Stimulated activated naive CD4-positive, alpha-beta T cell (primary cell): ENCODE results near the gene NF2.

Experiments used
- DNase-seq, 6 experiments: peaks; one replicate each; lab custom pipeline; 2025; lab: John Stamatoyannopoulos, UW

Gene NF2

DNA sequence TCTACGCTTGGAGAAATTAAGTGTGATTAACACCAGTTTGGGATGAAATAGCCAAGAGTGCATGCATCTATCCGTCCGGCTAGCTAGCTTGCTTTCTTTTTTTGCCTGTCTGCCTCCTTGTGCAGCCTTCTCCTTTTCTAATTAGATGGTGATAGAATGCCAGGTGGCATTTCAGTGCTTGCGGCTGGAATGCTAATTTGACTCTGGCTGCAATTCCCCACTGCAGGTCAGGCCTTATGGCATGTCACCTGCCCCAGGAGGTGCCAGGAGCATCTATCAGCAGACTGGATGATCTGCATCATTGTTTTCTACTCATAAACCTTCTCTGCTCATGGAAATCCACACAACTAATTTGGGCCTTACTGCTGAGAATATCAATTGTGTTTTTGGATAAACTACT is 65.2 kb downstream of the NF2 start:
- DNase-seq: no peak

GRCh38 chr22:29670626-29671025 is 67.2 kb downstream of the NF2 start:
- DNase-seq: no peak

GRCh38 chr22:29673361-29674066 is 70.1 kb downstream of the NF2 start:
- no peak for DNase-seq

DNA sequence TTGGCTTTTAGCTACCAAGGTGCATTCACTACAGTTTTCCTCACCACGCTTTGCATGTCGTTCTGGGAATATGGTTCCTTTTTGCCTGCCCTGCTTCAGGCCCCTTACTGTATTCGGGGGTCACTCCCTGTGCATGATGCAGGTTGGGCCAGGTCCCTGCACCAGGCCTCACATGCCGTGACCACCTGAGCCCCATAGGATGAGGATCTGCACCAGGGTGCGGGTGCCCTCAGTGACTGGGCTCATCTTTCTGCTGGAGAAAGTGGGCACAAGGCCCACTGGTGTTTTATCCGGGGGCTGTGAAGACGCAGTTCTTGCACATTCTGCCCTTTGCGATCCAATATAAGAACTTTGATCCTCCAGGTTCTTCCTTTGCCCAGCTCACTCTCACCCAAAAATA is 70.7 kb downstream of the NF2 start:
- no peak for DNase-seq

- DNase-seq: no peak
These were observed 75.9 kb downstream of the NF2 start for GRCh38 chr22:29679316-29679715.

DNA sequence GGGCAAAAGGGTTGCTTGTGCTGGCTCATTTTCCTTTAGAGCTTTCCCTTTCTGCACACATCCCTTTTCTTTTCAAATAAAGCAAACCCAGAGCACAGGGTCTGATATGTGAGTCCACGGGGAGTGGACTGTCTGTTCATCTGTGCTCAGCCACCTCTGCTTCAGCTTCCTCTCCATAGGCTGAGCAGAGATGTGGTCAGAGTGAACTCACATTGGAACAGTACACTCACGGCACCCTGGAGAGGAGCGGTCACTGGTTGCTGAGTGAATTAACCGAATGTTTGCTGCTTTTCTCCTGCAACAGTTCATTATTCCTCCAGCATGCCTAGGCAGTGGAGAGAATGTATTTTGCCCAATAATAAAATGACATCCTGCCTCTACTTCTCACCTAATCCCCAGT is 80.1 kb downstream of the NF2 start:
- DNase-seq: no peak

DNA sequence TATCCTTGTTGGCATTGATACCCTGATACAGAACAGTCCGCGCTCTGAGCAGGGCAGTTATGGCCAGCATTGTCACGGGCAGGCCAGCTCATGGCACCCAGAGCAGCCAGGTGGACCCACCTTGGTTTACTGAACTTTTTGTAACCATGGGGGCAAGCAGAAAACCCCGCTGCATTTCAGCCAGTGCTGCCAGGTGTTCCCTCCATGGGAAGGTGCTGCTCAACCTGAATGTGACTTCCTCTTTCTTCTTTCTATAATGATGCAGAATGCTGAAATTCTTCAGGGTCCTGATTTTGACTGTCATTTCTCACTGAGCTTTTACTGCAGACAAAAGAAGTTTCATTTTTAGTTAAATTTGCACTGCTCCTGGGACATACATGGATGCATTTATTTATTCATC is 80.8 kb downstream of the NF2 start:
- no peak for DNase-seq

DNA sequence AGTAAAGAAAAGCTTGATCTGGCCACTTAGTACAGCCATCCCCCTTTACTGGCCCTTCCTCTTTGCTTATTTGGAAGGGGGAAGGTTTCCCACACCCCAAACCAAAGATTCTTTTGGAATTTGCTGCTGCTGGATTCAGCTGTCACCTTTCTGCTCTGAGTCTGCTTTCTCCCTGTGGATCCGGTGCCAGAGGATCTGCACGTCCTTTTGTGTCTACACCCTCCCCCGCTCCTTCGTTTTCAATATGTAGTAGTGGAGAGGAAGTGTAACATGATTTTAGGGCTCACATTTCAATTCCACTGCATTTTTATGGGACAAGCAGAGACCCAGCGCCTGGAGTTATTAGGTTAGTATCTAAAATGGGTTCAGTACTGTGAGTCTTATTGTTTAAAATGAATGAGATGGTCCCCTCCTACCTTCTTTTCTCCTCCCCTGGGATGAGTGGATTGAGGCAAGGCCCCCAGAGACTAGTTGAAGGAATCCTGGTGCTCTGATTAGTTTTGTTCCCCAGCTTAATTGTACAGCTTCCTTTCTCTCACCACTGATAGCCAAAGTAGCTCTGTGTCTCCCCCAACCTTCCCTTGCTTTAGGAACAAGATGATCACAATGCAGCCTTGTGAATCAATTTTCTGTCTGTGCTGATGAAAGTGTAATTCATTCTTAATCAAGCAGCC is 85.9 kb downstream of the NF2 start:
- DNase-seq: peak in 1 of 6 experiments; percentile 17

DNA sequence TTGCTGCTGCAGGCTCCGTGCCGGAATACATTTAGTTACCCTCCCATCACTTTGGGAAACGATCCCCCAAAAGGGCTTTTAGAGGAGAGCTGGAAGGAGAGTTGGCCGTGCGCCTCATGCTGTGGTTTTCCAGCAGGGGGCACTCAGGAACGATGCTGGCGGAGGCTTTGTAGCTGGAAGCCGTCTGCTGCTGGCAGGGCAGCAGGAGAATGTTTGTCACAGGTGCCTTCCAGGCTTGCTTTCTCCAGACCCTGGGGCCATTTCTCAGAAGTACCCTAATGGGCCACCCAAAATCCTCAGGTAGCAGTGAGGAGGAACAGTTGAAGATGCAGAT is 86.4 kb downstream of the NF2 start:
- DNase-seq: peak in 2 of 6 experiments; percentile 17 to 20

GRCh38 chr22:29690476-29690875 is 87.0 kb downstream of the NF2 start:
- no peak for DNase-seq

DNA sequence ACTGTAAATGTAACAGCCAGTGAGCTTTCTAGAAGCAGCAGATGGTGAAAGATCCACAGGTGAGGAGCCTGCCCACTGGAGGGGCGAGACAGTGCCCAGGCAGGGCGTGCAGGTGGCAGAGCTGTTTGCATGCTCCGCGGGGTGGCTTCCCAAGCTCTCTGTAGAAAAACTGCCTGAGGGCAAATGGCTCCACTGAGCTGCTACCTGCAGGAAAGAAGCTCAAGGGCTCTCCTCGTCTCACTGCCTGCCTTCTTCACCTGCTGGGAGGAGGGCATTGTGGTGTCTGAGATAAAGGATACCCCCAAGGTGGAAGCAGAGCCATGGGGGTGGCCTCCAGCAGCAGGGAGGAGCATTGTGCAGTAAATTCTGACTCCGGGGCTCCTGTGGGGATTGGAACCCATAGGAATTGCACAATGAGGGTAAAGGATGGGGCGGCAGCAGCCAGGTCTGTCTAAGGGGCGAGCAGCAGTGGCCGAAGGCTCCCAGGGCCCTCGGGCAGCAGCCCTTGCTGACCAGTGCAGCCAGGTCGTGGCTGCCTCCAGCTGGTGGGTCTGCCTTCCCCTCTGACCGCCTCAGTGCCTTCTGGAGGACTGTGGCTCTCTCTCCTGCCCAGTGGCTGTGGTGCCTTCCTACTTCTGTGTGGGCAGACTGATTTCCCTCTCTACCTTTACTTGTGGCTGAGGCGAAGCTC is 88.3 kb downstream of the NF2 start:
- no peak for DNase-seq

GRCh38 chr22:29692327-29692640 is 88.9 kb downstream of the NF2 start:
- DNase-seq: no peak

- no peak for DNase-seq
These were observed 89.7 kb downstream of the NF2 start for GRCh38 chr22:29693161-29693560.

DNA sequence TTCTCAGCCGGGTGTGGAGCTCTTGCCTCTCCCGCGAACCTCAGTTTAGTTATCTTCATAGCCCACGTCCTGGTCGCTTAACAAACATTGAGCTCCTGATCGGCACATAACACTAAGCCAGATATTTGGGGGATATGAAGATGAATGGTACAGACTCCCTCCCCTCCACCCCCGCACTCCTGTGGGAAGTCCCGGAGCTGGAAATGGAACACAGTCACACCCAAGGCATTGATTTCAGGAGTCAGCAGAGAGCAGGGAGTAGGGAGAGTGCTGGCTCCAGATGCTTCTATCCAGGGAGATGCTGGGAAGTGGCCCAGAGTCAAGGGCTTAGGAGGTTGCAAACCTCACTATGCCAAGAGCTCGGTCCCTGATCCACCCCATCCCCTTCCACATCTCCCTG is 90.2 kb downstream of the NF2 start:
- DNase-seq: no peak

- DNase-seq: no peak
These were observed 91.9 kb downstream of the NF2 start for GRCh38 chr22:29695129-29695926.

DNA sequence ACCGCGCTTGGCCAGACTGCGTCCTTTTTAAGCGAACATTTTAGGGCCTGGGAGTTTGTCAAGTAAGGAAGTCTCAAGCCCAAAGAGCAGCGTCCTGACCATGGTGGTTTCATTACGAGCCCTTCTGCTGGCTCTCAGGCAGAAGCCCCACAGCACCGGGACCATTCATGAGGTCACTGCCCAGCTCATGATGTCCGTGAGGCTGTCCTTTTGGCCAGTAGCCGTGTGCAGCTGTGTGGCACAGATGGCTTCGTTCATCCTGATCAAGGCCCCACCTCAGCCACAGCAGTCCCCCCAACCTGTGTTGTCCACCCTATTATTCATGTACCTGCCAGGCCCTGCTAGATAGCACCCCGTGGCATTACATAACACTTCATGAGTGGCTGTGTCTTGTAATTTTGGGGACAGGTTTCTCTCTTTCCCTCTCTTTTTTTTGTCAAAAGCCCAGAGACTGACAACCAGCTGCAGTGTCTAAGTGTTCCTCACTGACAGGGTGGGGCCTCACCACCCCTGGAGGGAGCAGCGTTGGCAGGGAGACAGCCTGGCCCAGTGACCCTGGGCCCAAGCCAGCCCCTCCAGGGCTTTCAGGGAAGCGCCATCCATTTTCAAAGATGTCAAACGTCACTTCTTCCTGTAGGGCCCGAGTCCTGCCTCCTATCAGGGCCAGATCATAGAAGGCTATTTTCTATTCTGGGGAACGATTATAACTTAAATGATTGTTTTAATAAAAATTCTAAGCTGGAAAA is 94.6 kb downstream of the NF2 start:
- no peak for DNase-seq

- DNase-seq: no peak
These were observed 96.9 kb downstream of the NF2 start for GRCh38 chr22:29700206-29700899.

DNA sequence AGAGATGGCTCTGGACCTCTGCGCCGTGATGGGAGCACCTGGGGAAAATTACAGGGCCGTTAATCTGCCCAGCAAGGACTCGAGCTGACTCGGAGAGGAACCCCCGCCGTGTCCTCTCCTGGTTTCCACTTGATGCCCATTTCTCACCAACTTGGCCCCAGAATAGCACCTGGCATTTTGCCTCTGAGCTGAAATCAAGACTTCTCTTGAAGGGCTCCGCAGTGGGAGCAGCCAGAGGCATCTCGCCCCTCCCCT is 97.4 kb downstream of the NF2 start:
- DNase-seq: no peak

- peak in 3 of 6 experiments; percentile 26 to 43 (median 30) for DNase-seq
These were observed 97.9 kb downstream of the NF2 start for GRCh38 chr22:29701155-29701999.

- no peak for DNase-seq
These were observed 98.8 kb downstream of the NF2 start for GRCh38 chr22:29702000-29702930.
